ENCODE results near the gene TMEM132C. TPM values are rescaled to one million over a fixed set of nuclear protein-coding genes. Genes with fewer than 3 reads are reported as not detected.

Gene TMEM132C
- total RNA-seq, 1 experiment from 2014 or later, result not detected

DNA sequence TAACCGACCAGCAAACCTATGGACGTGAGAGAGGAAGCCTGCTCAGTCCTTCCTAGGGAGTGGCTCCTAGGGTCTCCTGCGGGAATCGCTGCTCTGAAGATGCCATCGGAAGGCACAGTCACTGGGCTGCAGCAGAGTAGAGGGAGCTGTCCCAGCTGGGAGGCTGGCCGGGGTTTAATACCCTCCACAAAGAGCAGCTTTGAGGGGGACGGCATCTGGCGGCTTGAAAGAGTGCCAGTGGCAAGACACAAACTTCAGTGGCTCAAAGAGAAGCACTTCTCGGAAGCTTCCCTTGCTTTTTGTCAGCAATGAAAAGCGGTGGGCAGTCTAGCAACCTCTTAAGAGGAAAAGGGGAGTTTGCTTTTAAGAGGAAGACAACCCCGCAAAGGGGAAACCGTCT is 114.6 kb downstream of the TMEM132C start:
- DNase-seq, result no peak
- Mint-ChIP-seq H3K36me3 (ENCODE audit: insufficient read depth, unreplicated experiment) (no peaks in the 10 kb centered on the region), H3K9me3 (ENCODE audit: low read depth, unreplicated experiment) (peaks cover 15% of the 10 kb centered on the region), H3K27ac (ENCODE audit: unreplicated experiment) (no peak overlapping the region), H3K4me1 (ENCODE audit: low read depth, unreplicated experiment) (no peaks in the 10 kb centered on the region), H3K4me3 (ENCODE audit: low read depth, unreplicated experiment) (no peak overlapping the region), H3K27me3 (ENCODE audit: unreplicated experiment) (no peaks in the 10 kb centered on the region)
- intact Hi-C loops (cut with micrococcal nuclease; ENCODE audit: unreplicated experiment), result no loop called here
- BruUV-seq (replicated peaks), result no TSS peak
- TF ChIP-seq, protein P1, sequence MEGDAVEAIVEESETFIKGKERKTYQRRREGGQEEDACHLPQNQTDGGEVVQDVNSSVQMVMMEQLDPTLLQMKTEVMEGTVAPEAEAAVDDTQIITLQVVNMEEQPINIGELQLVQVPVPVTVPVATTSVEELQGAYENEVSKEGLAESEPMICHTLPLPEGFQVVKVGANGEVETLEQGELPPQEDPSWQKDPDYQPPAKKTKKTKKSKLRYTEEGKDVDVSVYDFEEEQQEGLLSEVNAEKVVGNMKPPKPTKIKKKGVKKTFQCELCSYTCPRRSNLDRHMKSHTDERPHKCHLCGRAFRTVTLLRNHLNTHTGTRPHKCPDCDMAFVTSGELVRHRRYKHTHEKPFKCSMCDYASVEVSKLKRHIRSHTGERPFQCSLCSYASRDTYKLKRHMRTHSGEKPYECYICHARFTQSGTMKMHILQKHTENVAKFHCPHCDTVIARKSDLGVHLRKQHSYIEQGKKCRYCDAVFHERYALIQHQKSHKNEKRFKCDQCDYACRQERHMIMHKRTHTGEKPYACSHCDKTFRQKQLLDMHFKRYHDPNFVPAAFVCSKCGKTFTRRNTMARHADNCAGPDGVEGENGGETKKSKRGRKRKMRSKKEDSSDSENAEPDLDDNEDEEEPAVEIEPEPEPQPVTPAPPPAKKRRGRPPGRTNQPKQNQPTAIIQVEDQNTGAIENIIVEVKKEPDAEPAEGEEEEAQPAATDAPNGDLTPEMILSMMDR (IDR thresholded peaks at IDR 0.05; ENCODE audit: unreplicated experiment), result no peak
- CTCF ChIA-PET, result no interaction called here

DNA sequence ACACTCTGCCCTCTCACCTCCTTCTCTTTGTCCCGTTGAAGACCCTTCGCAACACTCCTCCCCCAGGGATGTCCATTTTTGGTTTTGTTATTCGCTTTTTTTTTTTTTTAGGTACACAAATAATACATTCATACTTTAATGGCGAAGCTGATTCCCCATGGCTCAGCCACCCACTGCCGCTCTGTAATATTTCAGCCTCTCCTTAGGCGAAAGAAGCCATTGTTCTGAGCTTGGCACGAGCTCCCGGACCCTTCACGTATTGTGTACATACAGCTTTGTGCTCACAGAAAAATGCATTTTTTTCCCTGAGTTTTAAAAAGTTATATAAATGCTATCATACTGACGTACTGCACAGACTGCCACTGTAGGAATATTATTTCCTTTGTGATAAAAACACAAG is 115.0 kb downstream of the TMEM132C start:
- CTCF ChIA-PET, result no interaction called here
- no peaks in the 10 kb centered on the region for H3K4me1 Mint-ChIP-seq (ENCODE audit: low read depth, unreplicated experiment)
- no peak overlapping the region for H3K4me3 Mint-ChIP-seq (ENCODE audit: low read depth, unreplicated experiment)
- no peak for DNase-seq
- H3K27ac Mint-ChIP-seq (ENCODE audit: unreplicated experiment), result no peak overlapping the region
- no peaks in the 10 kb centered on the region for H3K36me3 Mint-ChIP-seq (ENCODE audit: insufficient read depth, unreplicated experiment)
- no TSS peak for BruUV-seq (replicated peaks)
- intact Hi-C loops (cut with micrococcal nuclease; ENCODE audit: unreplicated experiment), result no loop called here
- H3K27me3 Mint-ChIP-seq (ENCODE audit: unreplicated experiment), result no peaks in the 10 kb centered on the region
- TF ChIP-seq, protein P1 (IDR thresholded peaks at IDR 0.05; ENCODE audit: unreplicated experiment), result no peak
- peaks cover 15% of the 10 kb centered on the region for H3K9me3 Mint-ChIP-seq (ENCODE audit: low read depth, unreplicated experiment)

DNA sequence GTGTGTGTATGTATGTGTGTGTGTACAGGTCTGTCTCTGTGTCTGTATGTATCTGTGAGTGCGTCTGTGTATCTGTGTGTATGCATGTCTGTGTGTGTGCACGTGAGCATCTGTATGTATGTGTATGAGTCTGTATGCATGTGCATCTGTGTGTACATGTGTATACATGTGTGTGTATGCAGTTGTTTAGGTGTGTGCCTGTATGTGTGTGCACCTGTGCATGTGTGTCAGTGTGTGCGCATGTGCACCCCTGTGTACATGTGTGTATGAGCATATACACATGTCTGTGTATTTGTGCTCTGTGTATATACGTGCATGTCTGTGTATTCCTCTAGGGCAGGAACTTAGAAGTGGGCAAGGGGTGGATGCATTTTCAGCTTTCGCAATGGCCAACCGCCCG is 116.0 kb downstream of the TMEM132C start:
- Mint-ChIP-seq H3K36me3 (ENCODE audit: insufficient read depth, unreplicated experiment) (no peaks in the 10 kb centered on the region), H3K4me3 (ENCODE audit: low read depth, unreplicated experiment) (no peak overlapping the region), H3K9me3 (ENCODE audit: low read depth, unreplicated experiment) (peaks cover 13% of the 10 kb centered on the region), H3K27me3 (ENCODE audit: unreplicated experiment) (no peaks in the 10 kb centered on the region), H3K4me1 (ENCODE audit: low read depth, unreplicated experiment) (no peaks in the 10 kb centered on the region), H3K27ac (ENCODE audit: unreplicated experiment) (no peak overlapping the region)
- intact Hi-C loops (cut with micrococcal nuclease; ENCODE audit: unreplicated experiment), result no loop called here
- no peak for DNase-seq
- CTCF ChIA-PET, result no interaction called here
- no TSS peak for BruUV-seq (replicated peaks)
- TF ChIP-seq, protein P1 (IDR thresholded peaks at IDR 0.05; ENCODE audit: unreplicated experiment), result no peak

DNA sequence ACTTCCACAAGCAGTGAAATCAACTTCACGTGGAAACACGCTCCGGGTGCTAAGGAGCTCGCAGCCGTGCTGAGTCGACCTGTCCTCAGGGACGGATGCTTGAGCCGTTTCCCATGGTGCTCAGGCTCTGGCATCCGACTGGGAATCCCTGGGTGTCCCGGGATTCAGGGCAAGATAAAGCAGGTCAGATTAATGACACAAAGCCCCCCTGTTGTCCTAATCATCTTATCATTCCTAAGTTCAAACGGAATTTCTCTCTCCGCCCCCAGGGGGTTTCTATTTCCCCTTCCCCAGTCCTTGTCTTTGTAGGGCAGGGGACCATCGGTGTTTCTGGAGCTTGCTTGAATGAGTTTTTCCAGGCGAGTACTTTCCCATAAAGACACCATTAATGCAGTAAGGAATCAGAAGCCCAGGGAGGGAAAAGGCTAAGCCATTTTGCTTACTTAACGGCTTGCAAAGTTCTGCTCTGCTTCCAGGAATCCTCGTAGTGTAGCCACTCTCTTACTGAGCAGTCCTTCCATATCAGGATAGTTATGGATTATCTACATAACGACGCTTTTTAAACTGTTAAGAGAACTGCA is 116.5 kb downstream of the TMEM132C start:
- H3K4me1 Mint-ChIP-seq (ENCODE audit: low read depth, unreplicated experiment), result no peaks in the 10 kb centered on the region
- CTCF ChIA-PET, result no interaction called here
- H3K9me3 Mint-ChIP-seq (ENCODE audit: low read depth, unreplicated experiment), result peaks cover 16% of the 10 kb centered on the region
- no peak overlapping the region for H3K27ac Mint-ChIP-seq (ENCODE audit: unreplicated experiment)
- DNase-seq, result no peak
- TF ChIP-seq, protein P1 (IDR thresholded peaks at IDR 0.05; ENCODE audit: unreplicated experiment), result no peak
- peaks cover 4% of the 10 kb centered on the region for H3K36me3 Mint-ChIP-seq (ENCODE audit: insufficient read depth, unreplicated experiment)
- no peaks in the 10 kb centered on the region for H3K27me3 Mint-ChIP-seq (ENCODE audit: unreplicated experiment)
- no peak overlapping the region for H3K4me3 Mint-ChIP-seq (ENCODE audit: low read depth, unreplicated experiment)
- BruUV-seq (replicated peaks), result no TSS peak
- intact Hi-C loops (cut with micrococcal nuclease; ENCODE audit: unreplicated experiment), result no loop called here
